A673 (cell line): Measurements from ENCODE around the gene HAPLN3. TPM values are rescaled to one million over a fixed set of nuclear protein-coding genes. Genes with fewer than 3 reads are reported as not detected.

Experiments
- BruUV-seq: library from RNA; stranded (reverse); fragments of 400-500 nt; replicated peaks from 2 replicates; lab custom pipeline; 2021; lab: Mats Ljungman, UMichigan
- CTCF ChIA-PET: fragments of 300-600 bp; sonication (Branson Sonifier 250); formaldehyde crosslinking; loops from one replicate; lab custom pipeline; 2022; ENCODE audit warnings: antibody characterized with exemption; lab: Charles Lee
- POLR2A ChIA-PET: fragments of 300-600 bp; sonication (Branson Sonifier 250); formaldehyde crosslinking; loops from one replicate; lab custom pipeline; 2022; ENCODE audit warnings: antibody characterized with exemption; ENCODE audit not compliant: low non-redundant PET; lab: Charles Lee
- DNase-seq: peaks from one replicate; pipeline ENCODE4 v3.0.0-alpha.2; 2015; ENCODE audit warnings: low spot score
- H3K27ac ChIP-seq: fragments of 200-600 bp; sonication (generic); 2 replicates; pipeline ENCODE4 v1.5.1; 2016; ENCODE audit warnings: mixed run types, low read depth, mild to moderate bottlenecking, mixed read lengths, antibody characterized with exemption, low read length; ENCODE audit not compliant: poor library complexity, severe bottlenecking
- H3K27me3 ChIP-seq: fragments of 200-600 bp; sonication (generic); replicated peaks from 2 replicates; pipeline ENCODE4 v1.6.1; 2017; ENCODE audit warnings: mixed run types, low read depth, mild to moderate bottlenecking, mixed read lengths, antibody characterized with exemption, low read length; ENCODE audit not compliant: insufficient read depth, poor library complexity
- H3K36me3 ChIP-seq: fragments of 200-600 bp; sonication (generic); 2 replicates; pipeline ENCODE4 v1.6.1; 2016; ENCODE audit warnings: mixed run types, mild to moderate bottlenecking, mixed read lengths, antibody characterized with exemption, low read length; ENCODE audit not compliant: insufficient read depth, poor library complexity, severe bottlenecking
- H3K4me1 ChIP-seq: fragments of 200-600 bp; sonication (generic); 2 replicates; pipeline ENCODE4 v1.6.1; 2017; ENCODE audit warnings: mixed run types, mild to moderate bottlenecking, mixed read lengths, antibody characterized with exemption, low read length; ENCODE audit not compliant: insufficient read depth, poor library complexity, severe bottlenecking
- H3K4me3 ChIP-seq: fragments of 200-600 bp; sonication (generic); 2 replicates; pipeline ENCODE4 v1.5.1; 2016; ENCODE audit warnings: low read depth, mixed run types, mild to moderate bottlenecking, mixed read lengths, low read length; ENCODE audit not compliant: poor library complexity, severe bottlenecking
- H3K9me3 ChIP-seq: fragments of 200-600 bp; sonication (generic); 2 replicates; pipeline ENCODE4 v1.6.1; 2016; ENCODE audit warnings: mixed run types, low read depth, mild to moderate bottlenecking, mixed read lengths, antibody characterized with exemption, low read length; ENCODE audit not compliant: poor library complexity, severe bottlenecking
- EZH2 ChIP-seq: fragments of 200-600 bp; sonication (generic); IDR thresholded peaks from 2 replicates; pipeline ENCODE4 v1.6.1; 2017; ENCODE audit warnings: borderline replicate concordance, low read depth, mild to moderate bottlenecking, mixed read lengths, antibody characterized with exemption, low read length; ENCODE audit not compliant: poor library complexity, severe bottlenecking
- intact Hi-C: fragments of 100-400 bp; cut with micrococcal nuclease; formaldehyde crosslinking; loops from one replicate; pipeline ENCODE4 v1.10.0; 2022; ENCODE audit not compliant: unreplicated experiment
- total RNA-seq: library from RNA; stranded (reverse); gene quantifications from 2 replicates; pipeline ENCODE4 v1.2.3, GENCODE V29; 2021
- TF ChIP-seq, protein P1 (sequence below): fragments of 300-800, 200-600 bp; sonication (generic); conservative IDR thresholded peaks from 2 replicates; pipeline ENCODE4 v1.5.1; 2017; ENCODE audit warnings: low read depth, mild to moderate bottlenecking, antibody characterized with exemption, low read length, moderate library complexity, mixed read lengths

The HAPLN3 gene
- total RNA-seq, 1 experiment from 2014 or later = 1.4 TPM

DNA sequence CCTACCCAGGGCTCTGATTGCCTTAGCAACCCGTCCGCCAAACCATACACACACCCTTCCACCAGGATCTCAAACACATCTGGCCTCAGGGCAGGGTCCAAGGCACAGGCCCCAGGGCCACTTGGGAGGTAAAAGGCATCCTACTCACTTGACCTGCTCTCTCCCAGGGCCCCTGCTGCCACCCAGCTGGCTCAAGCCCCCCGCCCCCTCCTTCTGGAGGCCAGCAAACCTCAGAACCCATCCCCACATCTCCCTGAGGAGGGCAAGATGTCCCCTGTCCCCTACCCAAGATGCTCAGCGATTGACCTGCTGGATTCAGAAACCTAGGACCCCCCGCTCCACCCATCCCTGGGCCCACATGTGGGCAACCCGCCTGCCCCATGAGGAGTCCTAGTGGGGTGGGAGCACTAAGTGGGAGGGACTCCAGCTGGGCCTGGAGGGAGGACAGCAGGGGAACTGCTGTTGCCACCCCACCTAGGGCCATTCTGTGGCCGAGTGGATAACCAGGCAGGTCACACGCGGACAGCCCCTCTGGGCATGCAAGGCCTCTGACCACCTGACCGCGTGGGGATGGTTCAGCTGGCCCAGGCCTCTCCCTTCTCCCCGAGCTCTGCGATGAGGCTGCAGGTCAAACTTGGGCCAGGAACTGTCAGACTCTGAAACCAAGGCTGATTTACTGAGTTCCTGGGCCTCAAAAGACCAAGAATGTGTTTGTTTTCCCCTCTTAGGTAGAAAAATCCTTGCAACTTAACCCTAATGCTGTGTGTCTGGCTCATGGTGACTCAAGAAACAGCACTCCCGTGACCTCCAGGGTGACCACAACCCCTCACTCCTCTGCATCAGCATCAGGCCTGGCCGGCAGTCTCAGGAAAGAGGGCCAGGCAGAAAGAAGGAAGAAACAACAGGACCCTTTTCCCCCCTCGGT is 13.6 kb upstream of the HAPLN3 start:
- intact Hi-C loops = no loop called here
- Histone ChIP-seq H3K36me3 (peaks cover 3% of the 10 kb centered on the region), H3K9me3 (no peaks in the 10 kb centered on the region), H3K27me3 (no peaks in the 10 kb centered on the region), H3K27ac (no peak overlapping the region), H3K4me3 (no peak overlapping the region), H3K4me1 (peaks cover 16% of the 10 kb centered on the region)
- no TSS peak for BruUV-seq
- DNase-seq = no peak
- ChIA-PET POLR2A (no interaction called here), CTCF (interaction anchor here (0.5 kb wide), 1 partner anchor 66 kb away, joined by 8 read pairs; no protein-coding TSS in a partner anchor)
- TF ChIP-seq, protein P1, sequence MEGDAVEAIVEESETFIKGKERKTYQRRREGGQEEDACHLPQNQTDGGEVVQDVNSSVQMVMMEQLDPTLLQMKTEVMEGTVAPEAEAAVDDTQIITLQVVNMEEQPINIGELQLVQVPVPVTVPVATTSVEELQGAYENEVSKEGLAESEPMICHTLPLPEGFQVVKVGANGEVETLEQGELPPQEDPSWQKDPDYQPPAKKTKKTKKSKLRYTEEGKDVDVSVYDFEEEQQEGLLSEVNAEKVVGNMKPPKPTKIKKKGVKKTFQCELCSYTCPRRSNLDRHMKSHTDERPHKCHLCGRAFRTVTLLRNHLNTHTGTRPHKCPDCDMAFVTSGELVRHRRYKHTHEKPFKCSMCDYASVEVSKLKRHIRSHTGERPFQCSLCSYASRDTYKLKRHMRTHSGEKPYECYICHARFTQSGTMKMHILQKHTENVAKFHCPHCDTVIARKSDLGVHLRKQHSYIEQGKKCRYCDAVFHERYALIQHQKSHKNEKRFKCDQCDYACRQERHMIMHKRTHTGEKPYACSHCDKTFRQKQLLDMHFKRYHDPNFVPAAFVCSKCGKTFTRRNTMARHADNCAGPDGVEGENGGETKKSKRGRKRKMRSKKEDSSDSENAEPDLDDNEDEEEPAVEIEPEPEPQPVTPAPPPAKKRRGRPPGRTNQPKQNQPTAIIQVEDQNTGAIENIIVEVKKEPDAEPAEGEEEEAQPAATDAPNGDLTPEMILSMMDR = no peak
- TF ChIP-seq EZH2 = no peak

DNA sequence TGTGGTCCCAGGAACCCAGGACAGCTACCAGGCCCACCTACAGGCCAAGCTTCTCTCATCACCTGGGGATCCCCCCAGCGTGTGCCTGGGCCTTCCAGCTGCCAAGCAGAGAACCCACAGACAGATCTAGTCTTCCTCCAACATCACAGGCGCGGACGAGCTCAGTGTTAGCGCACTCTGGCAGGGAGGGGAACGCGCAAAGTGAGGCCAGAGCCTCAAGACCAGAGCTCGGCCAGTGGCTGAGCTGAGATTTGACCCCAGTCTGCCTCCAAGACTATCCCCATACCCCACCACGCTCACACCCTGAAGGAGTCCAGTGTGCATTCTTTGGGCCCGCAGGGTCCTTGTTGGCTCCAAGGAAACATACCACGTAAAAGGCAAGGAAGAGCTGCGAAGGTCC is 12.8 kb upstream of the HAPLN3 start:
- peaks cover 12% of the 10 kb centered on the region for H3K4me1 ChIP-seq

DNA sequence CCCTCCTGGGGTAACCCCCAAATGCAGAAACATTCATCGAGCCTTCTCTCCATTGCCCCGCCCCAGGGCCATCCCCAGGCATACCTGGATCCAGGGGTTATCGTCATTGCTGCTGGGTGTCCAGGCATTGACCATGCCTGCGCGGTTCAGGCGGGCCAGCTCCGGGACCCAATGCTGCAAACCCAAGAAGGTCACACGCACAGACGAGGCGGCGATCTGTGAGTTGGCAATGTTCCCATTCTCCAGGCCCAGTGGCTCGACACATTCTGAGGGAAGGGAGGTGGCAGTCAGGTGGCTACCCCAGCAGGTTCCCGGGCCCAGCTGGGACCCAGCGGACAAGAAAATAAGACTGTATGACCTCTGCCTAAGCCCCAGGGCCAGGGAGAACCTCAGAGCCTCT is 11.8 kb upstream of the HAPLN3 start:
- Histone ChIP-seq H3K27me3 (no peaks in the 10 kb centered on the region), H3K9me3 (no peaks in the 10 kb centered on the region), H3K36me3 (peaks cover 3% of the 10 kb centered on the region), H3K27ac (no peak overlapping the region), H3K4me3 (no peak overlapping the region), H3K4me1 (peaks cover 9% of the 10 kb centered on the region)
- CTCF ChIA-PET = no interaction called here
- intact Hi-C loops = no loop called here
- POLR2A ChIA-PET = no interaction called here
- no TSS peak for BruUV-seq
- TF ChIP-seq EZH2 = no peak
- TF ChIP-seq, protein P1 = no peak
- no peak for DNase-seq

More for the DNA sequence above, 12.8 kb upstream of the HAPLN3 start:
- CTCF ChIA-PET = interaction anchor here (0.5 kb wide), 1 partner anchor 66 kb away, joined by 8 read pairs; no protein-coding TSS in a partner anchor
- H3K27ac ChIP-seq = no peak overlapping the region
- H3K36me3 ChIP-seq = peaks cover 3% of the 10 kb centered on the region
- no peaks in the 10 kb centered on the region for H3K27me3 ChIP-seq
- no peaks in the 10 kb centered on the region for H3K9me3 ChIP-seq
- BruUV-seq = no TSS peak
- no peak overlapping the region for H3K4me3 ChIP-seq
- intact Hi-C loops = no loop called here
- POLR2A ChIA-PET = no interaction called here
- DNase-seq = no peak
- TF ChIP-seq, protein P1 = no peak
- TF ChIP-seq EZH2 = no peak
